ENCODE results near the gene ZDHHC24.

GRCh38 chr11:66509131-66509561 lies 36.7 kb downstream of the ZDHHC24 start:
- no peak for TF ChIP-seq CTCF (IDR thresholded peaks at IDR 0.05; ENCODE audit: borderline replicate concordance, extremely low read depth, low read length, poor library complexity, severe bottlenecking)
- TF ChIP-seq EZH2 (IDR thresholded peaks at IDR 0.05; ENCODE audit: borderline replicate concordance, low read depth, low read length, severe bottlenecking) = no peak
